ENCODE results near the gene DCTN4.

DNA sequence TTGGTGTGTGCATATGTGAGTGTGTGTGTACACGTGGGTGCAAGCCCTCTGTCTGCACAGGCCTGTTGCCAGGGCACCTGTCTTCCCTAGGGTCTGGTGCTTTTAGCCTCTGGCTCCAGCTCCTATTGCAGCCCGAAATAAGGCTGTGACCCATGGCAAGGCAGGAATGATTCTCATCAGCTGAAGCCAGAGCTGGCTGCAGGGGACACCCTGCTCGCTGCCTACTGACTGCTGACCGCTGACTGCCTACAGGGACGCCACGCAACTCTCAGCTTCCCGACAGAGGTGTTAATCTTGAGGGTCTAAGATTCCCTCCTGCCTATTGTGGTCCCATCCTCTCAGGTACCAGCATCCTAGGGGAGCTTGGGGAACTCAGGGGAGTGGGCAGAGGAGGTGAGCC, 97.7 kb downstream of the DCTN4 start, which contains the start of gene MYOZ3:
- TF ChIP-seq, protein P1, sequence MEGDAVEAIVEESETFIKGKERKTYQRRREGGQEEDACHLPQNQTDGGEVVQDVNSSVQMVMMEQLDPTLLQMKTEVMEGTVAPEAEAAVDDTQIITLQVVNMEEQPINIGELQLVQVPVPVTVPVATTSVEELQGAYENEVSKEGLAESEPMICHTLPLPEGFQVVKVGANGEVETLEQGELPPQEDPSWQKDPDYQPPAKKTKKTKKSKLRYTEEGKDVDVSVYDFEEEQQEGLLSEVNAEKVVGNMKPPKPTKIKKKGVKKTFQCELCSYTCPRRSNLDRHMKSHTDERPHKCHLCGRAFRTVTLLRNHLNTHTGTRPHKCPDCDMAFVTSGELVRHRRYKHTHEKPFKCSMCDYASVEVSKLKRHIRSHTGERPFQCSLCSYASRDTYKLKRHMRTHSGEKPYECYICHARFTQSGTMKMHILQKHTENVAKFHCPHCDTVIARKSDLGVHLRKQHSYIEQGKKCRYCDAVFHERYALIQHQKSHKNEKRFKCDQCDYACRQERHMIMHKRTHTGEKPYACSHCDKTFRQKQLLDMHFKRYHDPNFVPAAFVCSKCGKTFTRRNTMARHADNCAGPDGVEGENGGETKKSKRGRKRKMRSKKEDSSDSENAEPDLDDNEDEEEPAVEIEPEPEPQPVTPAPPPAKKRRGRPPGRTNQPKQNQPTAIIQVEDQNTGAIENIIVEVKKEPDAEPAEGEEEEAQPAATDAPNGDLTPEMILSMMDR (IDR thresholded peaks at IDR 0.05; ENCODE audit: poor library complexity), result no peak
- no peak for TF ChIP-seq EZH2 (IDR thresholded peaks at IDR 0.05; ENCODE audit: borderline replicate concordance)

Data from hepatocyte (in vitro differentiated cells).